HepG2 (cell line): ENCODE data around the gene CCDC34. TPM values are rescaled to one million over a fixed set of nuclear protein-coding genes. Genes with fewer than 3 reads are reported as not detected.

Source experiments
- ATAC-seq: fragments of 200-7000 bp; cut with Tn5 transposase; 3 replicates; pipeline ENCODE4 v1.9.1; 2020; ENCODE audit warnings: mild to moderate bottlenecking, moderate library complexity
- BruUV-seq: library from RNA; stranded (reverse); fragments of 400-500 nt; replicated peaks from 2 replicates; lab custom pipeline; 2021; lab: Mats Ljungman, UMichigan
- CTCF ChIA-PET: fragments of 300-600 bp; formaldehyde crosslinking; extraction: SDS; loops from one replicate; lab custom pipeline; 2021; ENCODE audit warnings: low total read pairs, inconsistent platforms, low intra/inter-chr PET ratio; lab: Yijun Ruan, JAX
- POLR2A ChIA-PET: fragments of 350-600 bp; sonication (Branson Sonifier 250); formaldehyde crosslinking; loops from one replicate; lab custom pipeline; 2020; ENCODE audit warnings: antibody characterized with exemption, inconsistent platforms; lab: Yijun Ruan, JAX
- DNase-seq: peaks from one replicate; pipeline ENCODE4 v3.0.0-alpha.2; 2015; ENCODE audit warnings: low spot score
- FAIRE-seq: peaks from 3 replicates; lab custom pipeline; 2011; peaks lifted over from hg19 to GRCh38; lab: Jason Lieb, UNC
- H2AFZ ChIP-seq: one replicate; pipeline ENCODE4 v1.6.1; 2011; ENCODE audit warnings: low read length, inconsistent platforms
- H3K27ac ChIP-seq: fragments of 300-600 bp; 3 replicates; pipeline ENCODE4 v1.8.0; 2011; ENCODE audit warnings: mixed run types, mild to moderate bottlenecking, mixed read lengths, low read length, inconsistent platforms; ENCODE audit not compliant: insufficient read depth; ENCODE audit errors: extremely low read length
- H3K27me3 ChIP-seq, 2 experiments: fragments of 200-600 bp in 1 of 2; 2 replicates in 1 of 2; 3 replicates in 1 of 2; pipeline versions ENCODE4 v1.6.0 to v1.8.0; 2011; ENCODE audit warnings: low read length in 2 of 2, mild to moderate bottlenecking in 2 of 2, moderate library complexity in 2 of 2, inconsistent platforms in 1 of 2; ENCODE audit not compliant: insufficient read depth in 2 of 2, control insufficient read depth in 1 of 2
- H3K36me3 ChIP-seq, 2 experiments: fragments of 200-600 bp in 1 of 2; replicated peaks in 1 of 2; 2 replicates in 1 of 2; 3 replicates in 1 of 2; pipeline versions ENCODE4 v1.5.1 to v1.8.0; 2011; ENCODE audit warnings: low read length in 2 of 2, inconsistent platforms in 1 of 2; ENCODE audit not compliant: insufficient read depth in 2 of 2, control insufficient read depth in 1 of 2
- H3K4me1 ChIP-seq: 2 replicates; pipeline ENCODE4 v1.5.1; 2012; ENCODE audit warnings: low read length, inconsistent platforms; ENCODE audit not compliant: insufficient read depth
- H3K4me2 ChIP-seq: 2 replicates; pipeline ENCODE4 v1.6.0; 2011; ENCODE audit warnings: low read depth, low read length, inconsistent platforms
- H3K4me3 ChIP-seq, 3 experiments: fragments of 200-600 bp in 1 of 3; sonication (generic), shearing (Covaris generic) in 1 of 3; replicated peaks in 1 of 3; 2 replicates each; pipeline ENCODE4 v1.5.1; 2011 to 2016; ENCODE audit warnings: low read length in 3 of 3, inconsistent platforms in 2 of 3, low read depth in 2 of 3, mild to moderate bottlenecking in 2 of 3, control low read depth in 1 of 3, mixed read lengths in 1 of 3; ENCODE audit not compliant: insufficient read depth in 1 of 3
- H3K79me2 ChIP-seq: one replicate; pipeline ENCODE4 v1.6.1; 2011; ENCODE audit warnings: low read length, inconsistent platforms; ENCODE audit not compliant: insufficient read depth
- H3K9ac ChIP-seq: 2 replicates; pipeline ENCODE4 v1.6.0; 2011; ENCODE audit warnings: mild to moderate bottlenecking, low read depth, low read length, inconsistent platforms; ENCODE audit not compliant: insufficient read depth
- H3K9me3 ChIP-seq: 2 replicates; pipeline ENCODE4 v1.5.1; 2012; ENCODE audit warnings: mild to moderate bottlenecking, low read length
- H4K20me1 ChIP-seq: 2 replicates; pipeline ENCODE4 v1.6.0; 2011; ENCODE audit warnings: inconsistent platforms, mild to moderate bottlenecking, low read length, moderate library complexity; ENCODE audit not compliant: insufficient read depth
- CEBPG ChIP-seq: IDR thresholded peaks from 2 replicates; pipeline ENCODE4 v1.6.1; 2016
- FOXA1 ChIP-seq, 2 experiments: fragments of 450-650 bp in 1 of 2; sonication (generic) in 1 of 2; formaldehyde crosslinking in 1 of 2; IDR thresholded peaks; 2 replicates each; pipeline versions ENCODE4 v1.4.0 to v1.6.1; 2016 to 2020; ENCODE audit warnings: missing genetic modification reagents in 1 of 2
- GATA4 ChIP-seq: sonication (generic); IDR thresholded peaks from 2 replicates; pipeline ENCODE4 v1.6.1; 2016; ENCODE audit warnings: antibody characterized with exemption, low read depth, borderline replicate concordance
- HDAC1 ChIP-seq: sonication (generic); formaldehyde crosslinking; IDR thresholded peaks from 2 replicates; pipeline ENCODE4 v1.5.1; 2020; ENCODE audit warnings: mild to moderate bottlenecking, missing genetic modification reagents
- KAT2B ChIP-seq: fragments of 150-350 bp; IDR thresholded peaks from 2 replicates; pipeline ENCODE4 v1.6.1; 2014; ENCODE audit warnings: low read depth, low read length, borderline replicate concordance
- MBD4 ChIP-seq: IDR thresholded peaks from 2 replicates; pipeline ENCODE4 v1.6.1; 2012; ENCODE audit warnings: low read length, inconsistent platforms, borderline replicate concordance
- NFIC ChIP-seq: IDR thresholded peaks from 2 replicates; pipeline ENCODE4 v1.6.1; 2012; ENCODE audit warnings: mild to moderate bottlenecking, low read length, inconsistent platforms
- PAXIP1 ChIP-seq: sonication (generic); formaldehyde crosslinking; conservative IDR thresholded peaks from 2 replicates; pipeline ENCODE4 v1.4.0; 2020; ENCODE audit warnings: mild to moderate bottlenecking, missing genetic modification reagents, moderate library complexity
- PHF5A ChIP-seq: IDR thresholded peaks from one replicate; pipeline ENCODE4 v1.6.1; 2018; ENCODE audit warnings: low read depth, missing genetic modification reagents; ENCODE audit not compliant: unreplicated experiment
- SOX13 ChIP-seq, 3 experiments: fragments of 450-650 bp in 1 of 3; sonication (generic) in 1 of 3; formaldehyde crosslinking in 1 of 3; IDR thresholded peaks in 2 of 3; conservative IDR thresholded peaks in 1 of 3; 2 replicates each; pipeline versions ENCODE4 v1.5.0 to v1.6.1; 2016 to 2020; ENCODE audit warnings: antibody characterized with exemption in 1 of 3, mild to moderate bottlenecking in 1 of 3, missing compliant biosample characterization in 1 of 3, missing genetic modification reagents in 1 of 3, moderate library complexity in 1 of 3
- ZGPAT ChIP-seq: IDR thresholded peaks from 2 replicates; pipeline ENCODE4 v1.6.1; 2016; ENCODE audit warnings: mild to moderate bottlenecking
- ZNF274 ChIP-seq: sonication (generic); formaldehyde crosslinking; IDR thresholded peaks from 2 replicates; pipeline ENCODE4 v1.5.1; 2020; ENCODE audit warnings: mild to moderate bottlenecking, missing genetic modification reagents
- ZNF414 ChIP-seq: sonication (generic); formaldehyde crosslinking; IDR thresholded peaks from 2 replicates; pipeline ENCODE4 v1.5.0; 2020; ENCODE audit warnings: missing genetic modification reagents
- ZNF616 ChIP-seq: sonication (generic); formaldehyde crosslinking; IDR thresholded peaks from 2 replicates; pipeline ENCODE4 v1.5.0; 2020; ENCODE audit warnings: low read depth, mild to moderate bottlenecking, missing genetic modification reagents
- ZNF678 ChIP-seq: sonication (generic); formaldehyde crosslinking; IDR thresholded peaks from 2 replicates; pipeline ENCODE4 v1.4.0; 2020; ENCODE audit warnings: mild to moderate bottlenecking, missing genetic modification reagents
- ZNF747 ChIP-seq: sonication (generic); formaldehyde crosslinking; IDR thresholded peaks from 2 replicates; pipeline ENCODE4 v1.8.1; 2023; ENCODE audit warnings: missing genetic modification reagents, mild to moderate bottlenecking, borderline replicate concordance
- ZNF850 ChIP-seq: sonication (generic); formaldehyde crosslinking; conservative IDR thresholded peaks from 2 replicates; pipeline ENCODE4 v1.9.0; 2021; ENCODE audit warnings: mild to moderate bottlenecking, missing genetic modification reagents
- WGBS: methylation state at CpG from one replicate; pipeline ENCODE4 v1.1.6; 2017; ENCODE audit warnings: low lambda C conversion rate; 5-methylcytosine and 5-hydroxymethylcytosine counted together
- in situ Hi-C: cut with HindIII; loops from 2 replicates; pipeline ENCODE4 v1.10.0; 2017; ENCODE audit warnings: low pct_unique_long_range_greater_than_20kb; ENCODE audit not compliant: extremely low pct_ligation_motif_present
- intact Hi-C: fragments of 100-400 bp; cut with micrococcal nuclease; formaldehyde crosslinking; loops from one replicate; pipeline ENCODE4 v1.10.0; 2022; ENCODE audit not compliant: unreplicated experiment
- polyA plus RNA-seq, 8 experiments: library from polyadenylated mRNA; depleted of rRNA in 3 of 8; stranded (reverse) in 7 of 8; unstranded in 1 of 8; fragments of >200 nt; fragmentation: Illumina TruSeq in 4 of 8; extraction: Trizol in 4 of 8; gene quantifications; 2 replicates each; pipeline versions ENCODE4 v1.2.1 to v1.2.3, GENCODE V29; 2011 to 2016; ENCODE audit warnings: low read depth in 4 of 8, missing spikeins in 1 of 8, mixed read lengths in 1 of 8; ENCODE audit not compliant: insufficient read depth in 1 of 8
- total RNA-seq, 5 experiments: library from RNA; depleted of rRNA; stranded (reverse); fragments of >200 nt; fragmentation: Illumina TruSeq; extraction: Trizol; gene quantifications; 2 replicates each; pipeline ENCODE4 v1.2.3, GENCODE V29; 2016; ENCODE audit warnings: low read depth in 1 of 5

CCDC34 gene
- total and polyA plus RNA-seq, 2 of the 13 experiments (the other 11 are each of a cell fraction or from before 2014, with no cell fraction given): 7.6 to 34.3 TPM

GRCh38 chr11:27373856-27374602 lies 11.0 kb upstream of the CCDC34 start:
- intact Hi-C loops (loop anchor here (1.0 to 2.0 kb wide), 2 partner anchors 18 to 99 kb away; partner anchors contain the start of gene LGR4), in situ Hi-C loops (loop anchor here (5.0 kb wide), 1 partner anchor 98 kb away; the partner anchor contains the start of gene LGR4)
- Histone ChIP-seq H3K27ac (peak overlapping the region; percentile 78), H3K79me2 (peaks cover 2% of the 10 kb centered on the region), H3K27me3 (no peaks in the 10 kb centered on the region), H3K36me3 (peaks cover 15 to 52% of the 10 kb centered on the region in 2 experiments), H3K4me3 (peak overlapping the region in 2 of 3 experiments; percentile 26 to 28; a peak in 1 of 6 replicates), H3K9me3 (no peaks in the 10 kb centered on the region), H4K20me1 (no peaks in the 10 kb centered on the region), H3K9ac (peak overlapping the region; percentile 27; the same call in 1 of the 2 replicates), H3K4me2 (peak overlapping the region; percentile 65), H3K4me1 (peaks cover 44% of the 10 kb centered on the region), H2AFZ (no peak overlapping the region)
- ChIA-PET CTCF (no interaction called here), POLR2A (interaction anchor here (0.8 to 4.8 kb wide), 16 partner anchors 11 to 133 kb away, joined by 3 to 65 read pairs (median 6); partner anchors contain the start of genes CCDC34 and LGR4)
- BruUV-seq: no TSS peak
- 22% methylated on average over 6 of the region's 6 CpGs for WGBS
- FAIRE-seq: peak; percentile 65
- DNase-seq: peak; percentile 90
- ATAC-seq: peak; percentile 92
- TF ChIP-seq CEBPG (CRISPR knock-in tag): peak; percentile 68
- TF ChIP-seq KAT2B: peak; percentile 36; the same call in 1 of the 2 replicates
- peak; percentile 91; the same call in 1 of the 2 replicates for TF ChIP-seq GATA4
- peak; percentile 68; the same call in 1 of the 2 replicates for TF ChIP-seq ZGPAT (CRISPR knock-in tag)
- TF ChIP-seq PHF5A (CRISPR knock-in tag): peak; percentile 67
- TF ChIP-seq PAXIP1 (CRISPR knock-in tag): peak; percentile 96
- peak; percentile 64 for TF ChIP-seq FOXA1 (IDR thresholded peaks at IDR 0.05)
- peak; percentile 86 for TF ChIP-seq FOXA1 (CRISPR knock-in tag; IDR thresholded peaks at IDR 0.05)
- 0 out of 2 replicates have a peak, but pooled peaks have one; percentile 31 for TF ChIP-seq SOX13 (IDR thresholded peaks at IDR 0.05)
- TF ChIP-seq SOX13 (CRISPR knock-in tag; conservative IDR thresholded peaks at IDR 0.05 in 1 of 2, IDR thresholded peaks at IDR 0.05 in 1 of 2): peak in 1 of 2 experiments; percentile 84; a peak in 2 of 4 replicates
- TF ChIP-seq ZNF678 (CRISPR knock-in tag): no peak
- peak; percentile 94 for TF ChIP-seq NFIC
- no peak for TF ChIP-seq ZNF747
- TF ChIP-seq ZNF274: no peak
- TF ChIP-seq ZNF850 (CRISPR knock-in tag): no peak
- peak; percentile 68; the same call in 1 of the 2 replicates for TF ChIP-seq ZNF414 (CRISPR knock-in tag)
- TF ChIP-seq ZNF616 (CRISPR knock-in tag): no peak
- 0 out of 2 replicates have a peak, but pooled peaks have one; percentile 31 for TF ChIP-seq MBD4
- peak; percentile 53; the same call in 1 of the 2 replicates for TF ChIP-seq HDAC1 (CRISPR knock-in tag)
